Colonic mucosa (tissue), 4 donors: ENCODE measurements around the gene PRKN. TPM values are rescaled to one million over a fixed set of nuclear protein-coding genes. Genes with fewer than 3 reads are reported as not detected.

ENCODE experiments used
- DNase-seq: peaks from one replicate; pipeline ENCODE4 v3.0.0-alpha.2; 2020
- H3K27ac ChIP-seq: fragments of 200-600 bp; one replicate; pipeline ENCODE4 v1.8.0; 2021
- H3K27me3 ChIP-seq: fragments of 200-600 bp; one replicate; pipeline ENCODE4 v1.8.0; 2021
- H3K36me3 ChIP-seq: fragments of 200-600 bp; one replicate; pipeline ENCODE4 v1.8.0; 2021
- H3K4me1 ChIP-seq: fragments of 200-600 bp; one replicate; pipeline ENCODE4 v1.8.0; 2021; ENCODE audit warnings: mild to moderate bottlenecking
- H3K4me3 ChIP-seq: fragments of 200-600 bp; one replicate; pipeline ENCODE4 v1.8.0; 2021
- H3K9ac ChIP-seq, 2 donors: one replicate each; pipeline ENCODE4 v1.7.0; 2013; ENCODE audit warnings: control low read depth in 2 of 2, low read depth in 2 of 2, low read length in 2 of 2
- H3K9me3 ChIP-seq: fragments of 200-600 bp; one replicate; pipeline ENCODE4 v1.8.0; 2021
- CTCF ChIP-seq: fragments of 200-600 bp; IDR thresholded peaks from one replicate; pipeline ENCODE4 v1.8.0; 2022; ENCODE audit warnings: antibody characterized with exemption, mild to moderate bottlenecking
- intact Hi-C: fragments of 100-400 bp; cut with DNase I; formaldehyde crosslinking; loops from one replicate; pipeline ENCODE4 v1.14.1; 2022
- total RNA-seq, 2 donors: library from RNA; stranded (reverse); fragmentation: NEBNext Ultra II Directional in 1 of 2; extraction: Animal tissue kit (Norgen Biotek cat#: 25700) in 1 of 2; gene quantifications; one replicate each; pipeline ENCODE4 v1.2.1, GENCODE V29; 2021
- donor health status: healthy.
- donor health status: DM: no; HTN: no; CAD: no.
- donor health status: DM: no; HTN: no; CAD: no.

The PRKN gene
- total RNA-seq, 2 donors from 2014 or later = 3.7 to 8.1 TPM

- Histone ChIP-seq H3K9me3 (no peaks in the 10 kb centered on the region), H3K9ac (no peak overlapping the region), H3K4me1 (no peaks in the 10 kb centered on the region), H3K27me3 (no peaks in the 10 kb centered on the region), H3K4me3 (no peak overlapping the region), H3K36me3 (no peaks in the 10 kb centered on the region), H3K27ac (no peak overlapping the region)
- DNase-seq = no peak
- intact Hi-C loops = no loop called here
- no peak for TF ChIP-seq CTCF
Observed at GRCh38 chr6:162187168-162187935, 540.2 kb downstream of the PRKN start.

GRCh38 chr6:162184465-162184864, 543.1 kb downstream of the PRKN start:
- Histone ChIP-seq H3K9me3 (no peaks in the 10 kb centered on the region), H3K36me3 (no peaks in the 10 kb centered on the region), H3K27ac (no peak overlapping the region), H3K4me1 (no peaks in the 10 kb centered on the region), H3K27me3 (no peaks in the 10 kb centered on the region), H3K4me3 (no peak overlapping the region), H3K9ac (no peak overlapping the region)
- DNase-seq = no peak
- TF ChIP-seq CTCF = no peak
- intact Hi-C loops = no loop called here

GRCh38 chr6:162181741-162182401, 545.7 kb downstream of the PRKN start:
- Histone ChIP-seq H3K36me3 (no peaks in the 10 kb centered on the region), H3K9me3 (no peaks in the 10 kb centered on the region), H3K9ac (no peak overlapping the region), H3K27ac (no peak overlapping the region), H3K4me3 (no peak overlapping the region), H3K27me3 (no peaks in the 10 kb centered on the region), H3K4me1 (no peaks in the 10 kb centered on the region)
- no peak for DNase-seq
- TF ChIP-seq CTCF = no peak
- intact Hi-C loops = no loop called here

- Histone ChIP-seq H3K4me3 (no peak overlapping the region), H3K27ac (no peak overlapping the region), H3K9ac (no peak overlapping the region), H3K27me3 (no peaks in the 10 kb centered on the region), H3K4me1 (no peaks in the 10 kb centered on the region), H3K36me3 (no peaks in the 10 kb centered on the region), H3K9me3 (no peaks in the 10 kb centered on the region)
- DNase-seq = no peak
- intact Hi-C loops = no loop called here
- no peak for TF ChIP-seq CTCF
Observed at GRCh38 chr6:162181111-162181510, 546.5 kb downstream of the PRKN start.

- H3K27me3 ChIP-seq = no peaks in the 10 kb centered on the region
Observed at GRCh38 chr6:162179196-162179951, 548.2 kb downstream of the PRKN start.

More at GRCh38 chr6:162179196-162179951, 548.2 kb downstream of the PRKN start:
- Histone ChIP-seq H3K4me1 (no peaks in the 10 kb centered on the region), H3K9me3 (no peaks in the 10 kb centered on the region), H3K36me3 (no peaks in the 10 kb centered on the region), H3K4me3 (no peak overlapping the region), H3K9ac (no peak overlapping the region), H3K27ac (no peak overlapping the region)
- intact Hi-C loops = no loop called here
- DNase-seq = no peak
- TF ChIP-seq CTCF = no peak
